Dermis blood vessel endothelial cell (primary cell): Measurements from ENCODE around the gene ANKRD55. TPM values are rescaled to one million over a fixed set of nuclear protein-coding genes. Genes with fewer than 3 reads are reported as not detected.
"Not testable (repeated sequence)": the region's sequence is repeated elsewhere in the genome, so short reads cannot be mapped to it uniquely, and the experiment has no call there.

ENCODE experiments used
- DNase-seq: peaks from one replicate; pipeline ENCODE4 v3.0.0; 2010
- total RNA-seq: library from RNA; depleted of rRNA; stranded (reverse); fragments of >200 nt; gene quantifications from 2 replicates; pipeline ENCODE4 v1.2.3, GENCODE V29; 2014

Gene ANKRD55
- total RNA-seq, 1 donor from 2014 or later = 1.2 TPM

DNA sequence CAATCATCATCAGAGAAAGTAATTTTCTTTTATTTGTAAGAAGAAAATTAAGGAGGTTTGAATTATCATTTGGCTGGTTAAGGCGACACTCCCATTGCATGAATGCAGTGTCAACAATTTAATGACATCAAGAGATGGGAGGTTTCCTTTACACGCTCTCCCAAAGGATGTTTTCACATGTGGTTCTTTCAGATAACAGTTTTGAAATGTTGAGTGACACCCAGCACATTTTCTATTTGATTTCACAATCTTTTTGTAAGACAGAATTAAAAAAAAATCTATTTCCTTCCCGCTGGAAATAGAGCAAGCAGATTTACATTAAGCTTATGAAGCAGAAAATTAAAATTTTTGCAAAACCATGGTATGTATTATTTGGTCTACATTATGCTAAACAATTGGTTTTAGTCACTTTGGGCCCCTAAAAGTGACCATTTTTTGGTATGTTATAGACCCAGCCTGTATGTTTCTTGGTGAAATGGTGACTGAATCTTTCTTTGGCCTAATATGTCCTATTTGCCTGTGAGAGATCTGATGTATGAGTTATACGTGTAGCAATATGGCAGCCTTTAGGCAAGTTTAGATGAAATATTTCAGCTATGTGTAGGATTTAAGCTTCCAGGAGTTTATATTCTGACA is 18.9 kb upstream of the ANKRD55 start:
- DNase-seq = peak; percentile 19

DNA sequence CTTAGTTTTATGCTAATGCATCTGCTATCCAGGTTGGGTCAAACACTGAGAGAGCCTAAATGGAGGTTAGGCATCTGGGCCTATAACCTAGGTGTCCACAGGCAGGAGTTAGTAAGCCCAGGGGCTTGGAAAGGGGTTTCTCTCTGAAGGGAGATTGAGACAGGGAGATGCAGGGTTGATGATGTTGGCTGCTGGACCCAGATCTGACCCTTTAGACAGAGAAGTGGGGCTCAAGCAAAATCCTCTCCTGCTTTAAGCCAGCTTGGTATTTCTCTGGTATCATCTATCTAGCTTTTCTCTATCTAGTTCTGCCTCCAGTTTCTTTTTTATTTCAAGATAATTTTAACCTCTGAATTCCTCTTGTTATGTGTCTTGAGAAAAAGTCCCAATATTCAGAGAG is 18.3 kb upstream of the ANKRD55 start:
- no peak for DNase-seq

DNA sequence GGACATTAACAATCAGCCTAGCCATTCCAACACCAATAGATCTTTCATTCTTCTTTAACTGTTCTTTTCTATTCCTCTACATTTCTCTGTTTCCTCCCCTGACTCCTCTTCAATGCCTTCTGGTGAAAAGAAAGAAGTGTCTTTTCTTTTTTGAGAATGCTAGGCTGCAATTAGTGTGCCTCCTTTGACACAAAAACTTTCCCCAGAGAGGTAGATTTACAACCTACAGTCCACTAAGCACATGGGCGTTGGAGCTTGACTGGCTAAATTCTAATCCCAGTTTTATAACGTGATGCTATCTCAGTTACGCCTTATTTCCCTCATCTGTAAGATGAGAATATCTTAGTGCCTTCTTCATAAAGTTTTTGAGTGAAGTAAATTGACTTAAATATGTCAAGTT is 16.9 kb upstream of the ANKRD55 start:
- DNase-seq = no peak

- not testable (repeated sequence) for DNase-seq
Observed at GRCh38 chr5:56249085-56249484, 16.0 kb upstream of the ANKRD55 start.

- no peak for DNase-seq
Observed at GRCh38 chr5:56247592-56247991, 14.5 kb upstream of the ANKRD55 start.

DNA sequence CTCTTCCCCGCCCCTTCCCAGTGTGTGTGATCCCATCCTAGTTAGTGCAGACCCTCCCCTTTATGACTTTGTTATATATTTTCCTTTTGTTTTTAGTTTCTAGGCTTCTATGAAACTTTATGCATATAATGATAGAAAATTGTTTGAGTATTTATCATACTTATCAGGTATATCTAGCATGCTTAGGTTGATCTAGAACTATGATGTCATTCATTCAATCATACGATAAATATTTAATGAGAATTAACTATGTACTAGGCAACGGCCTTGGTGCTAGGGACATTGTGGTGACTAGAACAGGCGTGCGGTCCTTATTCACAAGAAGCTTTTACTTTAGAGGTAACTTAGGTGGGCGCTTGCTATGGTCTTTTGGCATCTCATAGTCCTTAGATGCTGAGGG is 13.6 kb upstream of the ANKRD55 start:
- DNase-seq = no peak

DNA sequence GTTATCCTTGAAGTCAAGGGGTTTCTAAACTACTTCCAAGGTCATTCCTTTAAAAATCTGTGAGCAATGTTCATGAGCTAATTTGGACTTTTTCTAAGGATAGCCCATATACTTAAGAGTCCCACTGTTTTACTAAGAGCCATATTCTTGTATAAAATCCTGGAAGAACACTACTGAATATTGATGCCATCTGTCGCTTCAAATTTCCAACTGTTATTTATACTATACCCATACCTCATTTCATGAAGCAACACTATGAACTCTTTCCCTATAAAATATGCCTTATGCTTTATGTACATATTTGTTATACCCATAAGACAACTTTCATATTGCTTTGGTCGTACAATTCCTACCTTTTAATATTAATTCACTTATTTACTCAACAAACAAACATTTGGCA is 12.4 kb upstream of the ANKRD55 start:
- DNase-seq = no peak

DNA sequence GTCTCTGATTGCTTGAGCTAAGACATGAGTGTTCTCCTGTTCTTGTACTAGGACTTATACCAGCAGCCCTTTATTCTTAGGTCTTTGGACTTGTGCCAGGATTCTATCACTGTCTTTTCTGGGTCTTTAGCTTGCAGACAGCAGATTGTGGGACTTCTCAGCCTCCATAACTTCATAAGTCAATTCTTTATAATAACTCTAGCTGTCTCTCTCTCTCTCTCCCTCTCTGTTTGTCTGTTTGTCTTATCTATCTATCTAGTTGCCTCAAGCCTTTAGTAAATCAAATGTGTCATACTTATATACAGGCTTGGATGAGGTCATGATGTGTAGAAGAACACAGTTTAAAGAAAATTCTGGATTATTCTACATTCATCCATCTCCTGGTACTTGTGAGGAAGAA is 11.5 kb upstream of the ANKRD55 start:
- DNase-seq = no peak

- DNase-seq = not testable (repeated sequence)
Observed at GRCh38 chr5:56242271-56242670, 9.1 kb upstream of the ANKRD55 start.

DNA sequence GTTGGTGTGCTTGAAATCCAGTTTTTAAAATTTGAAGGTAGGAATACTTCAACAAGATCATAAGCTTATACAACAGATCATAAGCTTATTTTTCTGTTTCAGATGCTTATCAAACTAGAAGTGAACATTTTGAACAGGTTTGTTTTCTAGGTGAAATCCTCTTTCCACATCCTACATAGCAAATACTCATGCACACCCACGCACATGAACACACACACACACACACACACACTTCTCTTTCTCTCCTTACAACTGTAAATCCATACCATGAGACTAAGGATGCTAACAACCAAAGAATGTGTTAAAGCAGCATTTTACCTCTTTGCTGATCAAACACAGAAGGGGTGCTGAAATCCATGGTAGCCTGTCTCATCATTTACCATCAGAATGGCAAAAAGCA is 592 bp downstream of the ANKRD55 start:
- DNase-seq = no peak

DNA sequence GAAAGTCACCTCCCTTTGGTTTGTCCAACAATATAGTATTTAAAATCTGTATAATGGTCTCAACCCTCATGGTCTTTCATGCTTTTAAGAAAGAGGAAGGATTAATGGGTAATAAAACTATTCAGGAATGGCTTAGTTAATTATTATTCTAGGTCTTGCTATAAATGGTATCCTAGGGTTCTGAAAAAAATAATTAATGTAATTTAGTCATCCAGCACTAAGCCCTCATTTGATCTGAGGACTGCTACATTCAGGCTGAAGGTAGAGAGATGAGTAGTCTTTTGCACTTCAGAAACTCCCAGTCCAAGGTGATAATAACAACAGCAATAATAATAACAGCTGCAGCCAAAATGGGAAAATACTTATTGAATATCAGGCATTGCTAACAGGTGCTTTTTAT is 2.6 kb downstream of the ANKRD55 start:
- DNase-seq = no peak

GRCh38 chr5:56229111-56229510 is 4.0 kb downstream of the ANKRD55 start:
- no peak for DNase-seq

DNA sequence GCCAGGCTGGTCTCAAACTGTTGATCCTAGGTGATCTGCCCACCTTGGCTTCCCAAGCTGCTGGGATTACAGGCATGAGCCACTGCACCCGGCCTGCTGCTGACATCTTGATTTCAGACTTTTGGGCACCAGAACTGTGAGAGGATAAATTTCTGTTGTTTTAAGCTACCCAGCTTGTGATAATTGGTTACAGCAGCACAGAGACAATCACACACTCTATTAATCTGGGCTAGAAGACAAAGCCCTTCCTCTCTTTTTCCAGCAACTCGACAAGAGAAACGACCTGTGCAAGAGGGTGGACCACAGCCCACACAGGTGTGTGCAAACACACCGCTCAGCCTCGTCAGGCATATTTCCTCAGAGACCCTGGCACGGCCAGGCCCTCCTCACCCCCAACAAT is 4.5 kb downstream of the ANKRD55 start:
- DNase-seq = no peak

GRCh38 chr5:56227691-56228090 is 5.4 kb downstream of the ANKRD55 start:
- no peak for DNase-seq

GRCh38 chr5:56223298-56223697 is 9.8 kb downstream of the ANKRD55 start:
- DNase-seq = not testable (repeated sequence)

DNA sequence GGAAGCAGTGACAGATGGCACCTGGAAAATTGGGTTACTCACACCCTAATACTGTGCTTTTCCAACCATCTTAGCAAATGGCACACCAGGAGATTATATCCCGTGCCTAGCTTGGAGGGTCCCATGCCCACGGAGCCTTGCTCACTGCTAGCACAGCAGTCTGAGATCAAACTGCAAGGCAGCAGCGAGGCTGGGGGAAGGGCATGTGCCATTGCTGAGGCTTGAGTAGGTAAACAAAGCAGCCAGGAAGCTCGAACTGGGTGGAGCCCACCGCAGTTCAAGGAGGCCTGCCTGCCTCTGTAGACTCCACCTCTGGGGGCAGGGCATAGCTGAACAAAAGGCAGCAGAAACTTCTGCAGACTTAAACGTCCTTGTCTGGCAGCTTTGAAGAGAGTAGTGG is 11.5 kb downstream of the ANKRD55 start:
- not testable (repeated sequence) for DNase-seq

- DNase-seq = no peak
Observed at GRCh38 chr5:56215019-56215830, 17.9 kb downstream of the ANKRD55 start.

GRCh38 chr5:56213886-56214535 is 19.1 kb downstream of the ANKRD55 start:
- DNase-seq = peak; percentile 60

DNA sequence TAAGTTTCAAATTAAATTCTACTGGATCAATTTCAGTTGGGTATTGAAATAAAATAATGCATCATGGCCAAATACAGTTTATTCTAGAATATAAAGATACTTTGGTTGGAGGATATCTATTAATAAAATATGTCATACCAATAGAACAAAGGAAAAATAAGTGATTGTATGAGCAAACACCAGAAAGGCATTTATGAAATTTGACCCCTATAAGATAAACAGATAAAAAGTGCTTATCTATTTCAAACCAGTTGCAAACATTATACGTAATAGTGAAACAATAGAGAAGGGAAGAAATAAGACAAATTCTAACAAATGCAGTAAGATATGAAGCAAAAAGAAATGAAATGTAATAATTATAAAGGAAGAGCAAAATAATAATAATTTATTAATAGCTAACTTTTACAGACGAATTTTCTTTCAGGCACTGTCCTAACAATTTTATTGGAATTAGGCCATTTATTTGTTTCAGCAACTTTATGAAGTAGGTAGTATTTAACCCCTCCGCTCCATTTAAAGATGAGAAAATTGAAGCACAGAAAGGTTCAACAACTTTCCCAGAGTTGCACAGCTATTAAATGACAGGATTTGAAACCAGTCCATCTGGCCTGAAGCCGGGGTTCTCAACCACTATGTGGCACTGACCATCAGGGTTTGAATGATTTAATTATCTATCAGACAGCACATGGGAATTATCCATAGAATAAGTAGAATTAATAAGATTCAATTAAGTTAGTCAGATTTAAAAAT is 20.8 kb downstream of the ANKRD55 start:
- DNase-seq = peak; percentile 28

GRCh38 chr5:56211298-56211865 is 21.7 kb downstream of the ANKRD55 start:
- peak; percentile 88 for DNase-seq

- no peak for DNase-seq
Observed at GRCh38 chr5:56208681-56209080, 24.4 kb downstream of the ANKRD55 start.

DNA sequence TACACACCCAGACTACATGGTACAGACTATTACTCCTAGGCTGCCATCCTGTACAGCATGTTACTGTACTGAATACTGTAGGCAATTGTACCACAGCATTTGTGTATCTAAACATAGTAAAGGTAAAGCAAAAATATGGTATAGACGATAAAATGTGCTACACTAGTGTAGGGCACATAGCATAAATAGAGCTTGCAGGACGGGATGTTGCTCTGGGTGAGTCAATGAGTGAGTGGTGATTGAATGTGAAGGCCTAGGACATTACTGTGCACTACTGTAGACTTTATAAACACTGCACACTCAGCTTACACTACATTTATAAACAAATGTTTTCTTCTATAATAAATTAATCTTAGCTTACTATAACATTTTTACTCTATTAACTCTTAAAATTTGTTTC is 25.6 kb downstream of the ANKRD55 start:
- peak; percentile 46 for DNase-seq
